Measurements from ENCODE around the gene ABCA7.

The ABCA7 gene

DNA sequence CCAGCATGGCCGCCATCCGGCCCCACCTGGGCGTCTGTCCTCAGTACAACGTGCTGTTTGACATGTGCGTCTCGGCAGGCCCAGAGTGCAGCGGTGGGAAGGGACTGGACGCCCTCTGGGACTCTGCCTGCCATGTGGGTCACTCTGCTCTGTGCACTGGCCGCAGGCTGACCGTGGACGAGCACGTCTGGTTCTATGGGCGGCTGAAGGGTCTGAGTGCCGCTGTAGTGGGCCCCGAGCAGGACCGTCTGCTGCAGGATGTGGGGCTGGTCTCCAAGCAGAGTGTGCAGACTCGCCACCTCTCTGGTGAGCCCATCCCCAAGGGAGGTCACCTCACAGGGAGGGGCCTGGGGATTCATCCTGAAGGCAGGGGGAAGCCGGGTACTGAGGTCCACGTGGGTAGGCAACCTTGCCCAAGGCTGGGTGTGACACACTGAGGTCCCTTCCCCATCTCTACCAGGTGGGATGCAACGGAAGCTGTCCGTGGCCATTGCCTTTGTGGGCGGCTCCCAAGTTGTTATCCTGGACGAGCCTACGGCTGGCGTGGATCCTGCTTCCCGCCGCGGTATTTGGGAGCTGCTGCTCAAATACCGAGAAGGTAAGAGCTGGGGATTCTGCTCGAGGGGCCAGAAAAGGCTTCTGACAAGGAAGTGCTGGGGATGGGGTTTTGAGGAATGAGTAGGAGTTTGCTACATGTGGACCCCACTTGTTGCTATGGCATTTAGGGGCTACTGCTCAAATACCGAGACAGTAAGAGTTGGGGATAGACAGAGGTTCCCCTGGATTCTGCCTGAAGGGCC lies 11.3 kb downstream of the ABCA7 start:
- intact Hi-C loops (cut with DNase I): no loop called here

DNA sequence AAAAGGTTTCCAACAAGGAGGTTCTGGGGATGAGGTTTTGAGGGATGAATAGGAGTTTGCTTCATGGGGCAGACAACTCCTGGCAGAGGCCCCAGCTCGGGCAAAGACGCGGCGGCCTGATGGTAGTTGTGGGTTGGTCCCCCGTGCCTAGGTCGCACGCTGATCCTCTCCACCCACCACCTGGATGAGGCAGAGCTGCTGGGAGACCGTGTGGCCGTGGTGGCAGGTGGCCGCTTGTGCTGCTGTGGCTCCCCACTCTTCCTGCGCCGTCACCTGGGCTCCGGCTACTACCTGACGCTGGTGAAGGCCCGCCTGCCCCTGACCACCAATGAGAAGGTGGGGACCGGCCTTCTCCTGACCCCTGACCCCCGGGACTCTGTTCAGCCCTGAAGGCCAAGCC lies 11.9 kb downstream of the ABCA7 start:
- no peak for DNase-seq
- intact Hi-C loops (cut with DNase I): no loop called here

More for the DNA sequence above, 11.3 kb downstream of the ABCA7 start:
- DNase-seq: no peak

DNA sequence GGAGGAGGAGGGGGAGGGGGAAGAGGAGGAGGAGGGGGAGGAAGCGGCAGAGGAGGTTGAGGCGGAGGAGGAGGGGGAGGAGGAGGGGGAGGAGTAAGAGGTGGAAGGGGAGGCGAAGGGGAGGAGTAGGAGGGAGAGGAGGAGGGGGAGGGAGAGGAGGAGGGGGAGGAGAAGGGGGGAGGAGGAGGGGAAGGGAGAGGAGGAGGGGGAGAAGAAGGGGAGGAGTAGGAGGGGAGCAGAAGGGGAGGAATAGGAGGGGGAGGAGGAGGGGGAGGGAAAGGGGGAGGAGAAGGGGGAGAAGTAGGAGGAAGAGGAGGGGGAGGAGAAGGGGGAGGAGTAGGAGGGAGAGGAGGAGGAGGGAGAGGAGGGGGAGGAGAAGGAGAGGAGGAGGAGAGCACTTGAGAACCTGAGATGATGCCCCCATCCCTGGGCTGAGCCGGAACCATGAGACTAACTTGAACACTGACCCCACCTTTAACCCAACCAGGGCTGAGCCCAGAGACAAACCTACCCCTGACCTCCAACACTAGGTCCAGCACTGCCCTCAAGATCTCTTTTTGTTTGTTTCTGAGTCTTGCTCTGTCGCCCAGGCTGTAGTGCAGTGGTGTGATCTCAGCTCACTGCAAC lies 12.6 kb downstream of the ABCA7 start:
- DNase-seq: no peak
- intact Hi-C loops (cut with DNase I): no loop called here

DNA sequence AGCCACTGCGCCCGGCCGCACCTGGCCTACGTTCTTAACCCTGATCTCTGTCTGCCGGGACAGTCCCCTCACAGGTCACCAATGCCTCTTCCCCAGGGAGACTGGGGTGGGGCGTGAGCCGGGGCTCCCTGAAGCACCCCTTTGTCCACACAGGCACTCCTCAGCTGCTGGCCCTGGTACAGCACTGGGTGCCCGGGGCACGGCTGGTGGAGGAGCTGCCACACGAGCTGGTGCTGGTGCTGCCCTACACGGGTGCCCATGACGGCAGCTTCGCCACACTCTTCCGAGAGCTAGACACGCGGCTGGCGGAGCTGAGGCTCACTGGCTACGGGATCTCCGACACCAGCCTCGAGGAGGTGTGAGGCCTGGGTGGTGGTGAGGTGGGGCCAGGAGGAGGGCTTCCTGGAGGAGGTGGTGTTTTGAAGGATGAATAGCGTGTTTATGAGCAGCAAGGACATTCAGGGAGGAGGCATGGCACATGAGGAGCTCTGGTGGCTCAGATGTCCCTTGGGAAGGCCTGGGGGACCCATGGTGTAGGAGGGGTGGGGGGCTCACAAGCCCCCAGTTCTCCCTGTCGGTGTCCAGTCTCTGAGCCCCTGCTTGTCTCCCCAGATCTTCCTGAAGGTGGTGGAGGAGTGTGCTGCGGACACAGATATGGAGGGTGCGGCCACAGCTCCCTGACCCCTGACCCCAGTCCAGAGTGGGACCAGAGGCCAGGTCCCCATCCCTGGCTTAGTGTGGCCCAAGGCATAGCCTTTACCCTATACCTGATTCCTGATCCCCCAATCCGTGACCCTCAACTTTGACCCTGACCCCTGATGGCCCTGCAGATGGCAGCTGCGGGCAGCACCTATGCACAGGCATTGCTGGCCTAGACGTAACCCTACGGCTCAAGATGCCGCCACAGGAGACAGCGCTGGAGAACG lies 13.5 kb downstream of the ABCA7 start:
- no peak for DNase-seq
- intact Hi-C loops (cut with DNase I): no loop called here

DNA sequence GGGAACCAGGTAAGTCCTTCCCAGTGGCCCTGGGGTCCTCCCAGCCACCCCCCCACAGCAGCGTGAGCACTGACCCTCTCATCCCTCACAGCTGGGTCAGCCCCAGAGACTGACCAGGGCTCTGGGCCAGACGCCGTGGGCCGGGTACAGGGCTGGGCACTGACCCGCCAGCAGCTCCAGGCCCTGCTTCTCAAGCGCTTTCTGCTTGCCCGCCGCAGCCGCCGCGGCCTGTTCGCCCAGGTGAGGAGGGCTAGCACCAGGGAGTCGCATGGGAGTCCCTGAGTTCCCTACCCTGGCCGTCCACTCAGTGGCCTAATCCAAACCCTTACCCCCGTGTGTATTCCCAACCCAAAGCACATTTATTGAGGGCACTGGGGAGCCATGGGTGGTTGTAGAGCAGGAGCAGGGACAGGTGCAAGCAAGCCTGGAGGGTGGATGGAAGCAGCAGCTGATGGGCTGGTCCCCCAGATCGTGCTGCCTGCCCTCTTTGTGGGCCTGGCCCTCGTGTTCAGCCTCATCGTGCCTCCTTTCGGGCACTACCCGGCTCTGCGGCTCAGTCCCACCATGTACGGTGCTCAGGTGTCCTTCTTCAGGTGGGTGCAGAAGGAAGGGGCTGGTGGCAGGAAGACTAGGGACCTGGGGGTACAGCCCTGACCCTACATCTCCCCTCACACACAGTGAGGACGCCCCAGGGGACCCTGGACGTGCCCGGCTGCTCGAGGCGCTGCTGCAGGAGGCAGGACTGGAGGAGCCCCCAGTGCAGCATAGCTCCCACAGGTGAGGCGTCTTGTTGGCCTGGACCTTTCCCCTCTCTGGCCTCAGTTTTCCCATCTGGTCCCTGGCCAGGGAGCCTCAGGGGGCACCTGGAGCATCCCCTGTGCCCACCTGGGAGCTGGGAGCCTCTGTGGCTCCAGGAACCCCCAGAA lies 14.5 kb downstream of the ABCA7 start:
- intact Hi-C loops (cut with DNase I): no loop called here
- no peak for DNase-seq

DNA sequence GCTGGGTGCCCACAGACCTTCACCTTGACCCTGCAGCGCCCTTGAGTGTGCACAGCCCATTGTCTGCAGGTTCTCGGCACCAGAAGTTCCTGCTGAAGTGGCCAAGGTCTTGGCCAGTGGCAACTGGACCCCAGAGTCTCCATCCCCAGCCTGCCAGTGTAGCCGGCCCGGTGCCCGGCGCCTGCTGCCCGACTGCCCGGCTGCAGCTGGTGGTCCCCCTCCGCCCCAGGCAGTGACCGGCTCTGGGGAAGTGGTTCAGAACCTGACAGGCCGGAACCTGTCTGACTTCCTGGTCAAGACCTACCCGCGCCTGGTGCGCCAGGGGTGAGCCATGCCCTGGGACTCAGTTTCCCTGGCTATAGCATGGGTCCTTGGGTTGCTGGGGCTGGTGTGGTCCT lies 15.1 kb downstream of the ABCA7 start:
- no peak for DNase-seq
- intact Hi-C loops (cut with DNase I): no loop called here

DNA sequence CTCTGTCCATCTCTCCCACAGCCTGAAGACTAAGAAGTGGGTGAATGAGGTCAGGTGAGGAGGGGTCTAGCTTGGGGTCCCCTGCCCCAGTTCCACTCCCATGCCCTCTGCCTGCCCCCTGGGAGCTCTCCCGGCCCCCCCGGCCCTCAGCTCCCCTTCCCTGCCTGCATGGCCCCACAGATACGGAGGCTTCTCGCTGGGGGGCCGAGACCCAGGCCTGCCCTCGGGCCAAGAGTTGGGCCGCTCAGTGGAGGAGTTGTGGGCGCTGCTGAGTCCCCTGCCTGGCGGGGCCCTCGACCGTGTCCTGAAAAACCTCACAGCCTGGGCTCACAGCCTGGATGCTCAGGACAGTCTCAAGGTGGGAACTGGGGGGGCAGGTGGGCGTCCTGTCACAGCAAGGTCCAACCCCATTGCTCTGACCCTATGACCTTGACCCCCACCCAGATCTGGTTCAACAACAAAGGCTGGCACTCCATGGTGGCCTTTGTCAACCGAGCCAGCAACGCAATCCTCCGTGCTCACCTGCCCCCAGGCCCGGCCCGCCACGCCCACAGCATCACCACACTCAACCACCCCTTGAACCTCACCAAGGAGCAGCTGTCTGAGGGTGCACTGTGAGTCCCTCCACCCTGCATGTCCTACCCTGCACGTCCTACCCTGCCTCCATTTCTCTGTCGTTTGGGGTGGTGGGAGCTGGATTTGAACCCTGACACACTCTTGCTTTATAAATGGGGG lies 16.1 kb downstream of the ABCA7 start:
- intact Hi-C loops (cut with DNase I): no loop called here
- DNase-seq: no peak

DNA sequence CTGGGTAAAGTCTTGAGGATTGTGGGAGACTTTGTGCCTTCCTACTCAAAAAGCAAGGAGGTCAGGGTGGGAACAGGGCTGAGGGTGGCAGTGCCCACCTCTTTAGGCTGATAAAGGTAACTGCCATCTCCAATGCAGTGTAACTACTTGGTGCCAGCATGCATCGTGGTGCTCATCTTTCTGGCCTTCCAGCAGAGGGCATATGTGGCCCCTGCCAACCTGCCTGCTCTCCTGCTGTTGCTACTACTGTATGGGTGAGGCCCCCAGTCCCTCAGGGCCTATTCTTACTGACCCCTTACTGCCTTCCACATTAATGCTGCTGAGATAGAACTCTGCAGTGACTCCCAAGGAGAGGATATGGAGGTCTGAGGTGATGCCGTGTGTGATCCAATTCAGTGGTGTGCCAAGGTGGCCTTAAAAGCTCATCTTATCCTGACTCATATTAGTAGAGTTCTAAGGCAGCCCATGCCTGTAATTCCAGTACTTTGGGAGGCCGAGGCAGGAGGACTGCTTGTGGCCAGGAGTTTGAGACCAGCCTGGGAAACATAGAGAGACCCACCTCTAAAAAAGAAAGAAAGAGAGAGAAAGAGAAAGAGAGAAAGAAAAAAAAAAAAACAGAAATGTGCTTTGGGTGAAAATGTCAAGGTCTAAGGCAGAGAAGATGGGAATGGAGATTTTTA lies 17.4 kb downstream of the ABCA7 start:
- DNase-seq: no peak
- intact Hi-C loops (cut with DNase I): no loop called here

DNA sequence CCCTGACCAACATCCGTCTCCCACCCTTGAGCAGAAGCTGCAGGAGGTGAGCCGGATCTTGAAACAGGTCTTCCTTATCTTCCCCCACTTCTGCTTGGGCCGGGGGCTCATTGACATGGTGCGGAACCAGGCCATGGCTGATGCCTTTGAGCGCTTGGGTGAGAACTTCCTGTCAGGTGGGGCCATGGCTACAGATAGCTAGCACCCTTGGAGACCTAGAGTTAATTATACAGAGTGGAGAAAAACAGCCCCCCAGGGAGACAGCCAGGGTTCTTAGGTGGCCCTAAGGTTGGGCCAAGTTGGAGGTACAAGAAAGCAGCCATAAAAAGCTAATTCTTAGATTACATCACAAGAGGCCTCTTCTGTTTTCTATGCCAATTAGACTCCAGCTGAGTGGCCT lies 18.2 kb downstream of the ABCA7 start:
- intact Hi-C loops (cut with DNase I): no loop called here

DNA sequence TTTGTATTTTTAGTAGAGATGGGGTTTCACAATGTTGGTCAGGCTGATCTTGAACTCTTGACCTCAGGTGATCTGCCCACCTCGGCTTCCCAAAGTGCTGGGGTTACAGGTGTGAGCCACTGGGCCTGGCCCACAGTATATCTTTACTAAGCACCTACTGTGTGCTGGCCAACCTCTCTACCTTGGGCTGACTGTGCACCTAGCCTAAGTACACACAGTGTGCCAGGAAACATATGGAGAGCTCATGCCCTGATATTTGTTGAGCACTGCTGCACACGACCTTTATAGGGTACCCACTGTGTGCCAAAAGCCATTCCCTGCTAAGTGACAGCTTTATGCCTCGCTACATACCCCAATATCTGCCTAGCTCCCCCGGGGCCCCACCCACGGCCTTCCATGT lies 20.8 kb downstream of the ABCA7 start:
- intact Hi-C loops (cut with DNase I): no loop called here
- DNase-seq: no peak

More for the DNA sequence above, 18.2 kb downstream of the ABCA7 start:
- DNase-seq: no peak

DNA sequence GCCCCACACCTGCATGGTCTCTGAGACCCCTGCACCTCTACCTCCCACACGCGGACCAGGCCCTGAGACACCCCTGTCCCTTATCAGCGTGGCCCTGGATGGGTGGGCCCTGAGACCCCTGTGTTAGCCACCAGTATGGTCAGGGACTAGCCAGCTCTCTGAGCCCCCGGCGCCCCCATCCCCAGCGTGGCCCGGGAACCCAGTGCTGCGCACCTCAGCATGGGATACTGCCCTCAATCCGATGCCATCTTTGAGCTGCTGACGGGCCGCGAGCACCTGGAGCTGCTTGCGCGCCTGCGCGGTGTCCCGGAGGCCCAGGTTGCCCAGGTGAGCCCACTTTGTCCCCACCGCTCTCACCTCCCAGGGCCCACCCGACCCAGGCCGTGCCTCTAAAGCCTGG lies 22.1 kb downstream of the ABCA7 start:
- intact Hi-C loops (cut with DNase I): no loop called here
- no peak for DNase-seq

DNA sequence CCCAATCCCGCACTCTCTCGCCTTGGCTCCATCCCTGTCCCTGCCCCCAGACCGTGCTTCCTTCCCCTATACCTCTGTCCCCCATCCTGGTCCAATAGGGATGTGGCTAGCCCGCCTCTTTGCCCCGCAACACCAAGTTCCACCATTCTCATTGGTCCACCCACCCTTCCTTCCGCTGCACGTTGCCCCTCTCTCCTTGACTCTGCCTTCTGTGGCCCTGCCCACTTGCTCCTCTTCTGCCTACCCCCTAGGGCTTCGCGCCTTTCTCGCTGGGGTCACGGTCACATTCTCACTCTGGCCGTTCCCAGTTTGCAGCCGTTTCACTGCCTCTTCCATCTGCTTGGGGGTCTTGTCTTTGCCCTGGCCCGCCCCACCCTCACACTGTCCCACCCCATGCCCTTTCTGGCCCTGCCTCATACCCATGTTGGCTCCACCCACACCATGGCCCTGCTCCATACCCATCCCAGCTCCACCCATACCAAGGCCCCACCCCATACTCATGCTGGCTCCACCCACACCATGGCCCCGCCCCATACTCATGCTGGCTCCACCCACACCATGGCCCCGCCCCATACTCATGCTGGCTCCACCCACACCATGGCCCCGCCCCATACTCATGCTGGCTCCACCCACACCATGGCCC lies 22.6 kb downstream of the ABCA7 start:
- intact Hi-C loops (cut with DNase I): no loop called here
- no peak for DNase-seq

DNA sequence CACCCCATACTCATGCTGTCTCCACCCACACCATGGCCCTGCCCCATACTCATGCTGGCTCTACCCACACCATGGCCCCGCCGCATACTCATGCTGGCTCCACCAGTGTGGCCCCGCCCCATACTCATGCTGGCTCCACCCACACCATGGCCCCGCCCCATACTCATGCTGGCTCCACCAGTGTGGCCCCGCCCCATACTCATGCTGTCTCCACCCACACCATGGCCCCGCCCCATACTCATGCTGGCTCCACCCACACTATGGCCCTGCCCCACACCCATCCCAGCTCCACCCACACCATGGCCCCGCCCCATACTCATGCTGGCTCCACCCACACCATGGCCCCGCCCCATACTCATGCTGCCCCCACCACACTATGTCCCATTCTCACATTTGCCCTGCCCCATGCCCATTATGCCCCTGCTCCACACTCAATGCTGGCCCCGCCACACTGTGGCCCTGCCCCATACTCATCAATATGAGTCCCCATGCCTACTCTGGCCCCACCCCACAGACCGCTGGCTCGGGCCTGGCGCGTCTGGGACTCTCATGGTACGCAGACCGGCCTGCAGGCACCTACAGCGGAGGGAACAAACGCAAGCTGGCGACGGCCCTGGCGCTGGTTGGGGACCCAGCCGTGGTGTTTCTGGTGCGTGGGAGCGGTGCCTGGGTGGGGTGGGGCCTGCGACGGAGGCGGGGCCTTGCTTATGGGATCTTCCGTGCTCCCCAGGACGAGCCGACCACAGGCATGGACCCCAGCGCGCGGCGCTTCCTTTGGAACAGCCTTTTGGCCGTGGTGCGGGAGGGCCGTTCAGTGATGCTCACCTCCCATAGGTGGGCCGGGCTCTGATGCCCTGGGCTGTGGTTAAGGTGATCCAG lies 23.4 kb downstream of the ABCA7 start:
- intact Hi-C loops (cut with DNase I): no loop called here
- DNase-seq: no peak

DNA sequence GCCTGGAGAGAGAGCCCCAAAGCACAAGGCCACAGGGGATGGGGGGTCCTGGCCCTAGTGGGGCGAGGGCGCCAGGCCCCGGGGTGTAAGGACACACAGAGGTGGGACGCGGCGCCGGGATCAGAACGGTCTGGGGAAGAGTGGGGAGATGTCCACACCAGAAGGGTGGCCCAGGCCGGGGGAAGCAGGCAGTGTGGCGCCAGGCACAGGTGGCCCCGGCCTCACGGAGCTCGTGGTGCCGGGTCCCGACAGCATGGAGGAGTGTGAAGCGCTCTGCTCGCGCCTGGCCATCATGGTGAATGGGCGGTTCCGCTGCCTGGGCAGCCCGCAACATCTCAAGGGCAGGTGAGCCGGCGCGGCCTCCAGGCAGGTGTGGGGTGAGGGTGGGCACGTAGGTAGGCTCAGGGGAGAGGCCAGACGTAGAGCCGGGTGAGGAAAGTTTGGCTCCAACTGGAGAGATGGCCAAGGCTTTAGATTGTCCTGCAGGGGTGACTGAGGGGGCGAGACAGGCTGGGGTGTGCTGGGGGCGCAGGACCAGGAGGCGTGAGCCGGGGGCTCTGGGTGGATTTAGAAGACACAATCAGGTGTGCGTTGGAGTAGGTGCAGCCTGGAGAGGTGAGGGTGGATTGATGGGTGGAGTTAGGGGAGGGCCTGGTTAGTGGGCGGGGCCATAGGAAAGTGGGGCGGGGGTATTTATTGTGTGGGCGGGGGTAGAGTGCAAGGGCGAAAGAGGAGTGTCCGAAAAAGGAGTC lies 24.2 kb downstream of the ABCA7 start:
- no peak for DNase-seq
- intact Hi-C loops (cut with DNase I): no loop called here

All from head of caudate nucleus (tissue), 42 donors.